Osteocyte (in vitro differentiated cells): ENCODE data around the gene SQSTM1. TPM values are rescaled to one million over a fixed set of nuclear protein-coding genes. Genes with fewer than 3 reads are reported as not detected.
A peak's percentile ranks its signal among the peaks of the same experiment; 100 is the strongest.

Source experiments
- DNase-seq: peaks from one replicate; pipeline ENCODE4 v3.0.0; 2021; ENCODE audit warnings: mixed read lengths; ENCODE audit not compliant: unreplicated experiment; ENCODE audit errors: extremely low spot score
- H3K27ac Mint-ChIP-seq: one replicate; pipeline ENCODE4 v1.8.0; 2021; ENCODE audit warnings: mild to moderate bottlenecking, mixed read lengths; ENCODE audit not compliant: unreplicated experiment
- H3K27me3 Mint-ChIP-seq: one replicate; pipeline ENCODE4 v1.8.0; 2021; ENCODE audit warnings: mixed read lengths; ENCODE audit not compliant: unreplicated experiment
- H3K36me3 Mint-ChIP-seq: one replicate; pipeline ENCODE4 v1.8.0; 2021; ENCODE audit warnings: mixed read lengths; ENCODE audit not compliant: unreplicated experiment
- H3K4me1 Mint-ChIP-seq: one replicate; pipeline ENCODE4 v1.8.0; 2021; ENCODE audit warnings: mixed read lengths; ENCODE audit not compliant: unreplicated experiment
- H3K4me3 Mint-ChIP-seq: one replicate; pipeline ENCODE4 v1.8.0; 2021; ENCODE audit warnings: mild to moderate bottlenecking, moderate library complexity, mixed read lengths; ENCODE audit not compliant: unreplicated experiment
- H3K9me3 Mint-ChIP-seq: one replicate; pipeline ENCODE4 v1.8.0; 2021; ENCODE audit warnings: mixed read lengths; ENCODE audit not compliant: unreplicated experiment
- total RNA-seq: library from RNA; stranded (reverse); gene quantifications from 2 replicates; pipeline ENCODE4 v1.2.1, GENCODE V29; 2021
- TF ChIP-seq, protein P1 (sequence below): fragments of 200-600 bp; sonication (generic); IDR thresholded peaks from 2 replicates; pipeline ENCODE4 v1.5.0; 2021; ENCODE audit warnings: antibody characterized with exemption, mild to moderate bottlenecking, moderate library complexity

SQSTM1 gene
- total RNA-seq, 1 donor from 2014 or later: 447 TPM

DNA sequence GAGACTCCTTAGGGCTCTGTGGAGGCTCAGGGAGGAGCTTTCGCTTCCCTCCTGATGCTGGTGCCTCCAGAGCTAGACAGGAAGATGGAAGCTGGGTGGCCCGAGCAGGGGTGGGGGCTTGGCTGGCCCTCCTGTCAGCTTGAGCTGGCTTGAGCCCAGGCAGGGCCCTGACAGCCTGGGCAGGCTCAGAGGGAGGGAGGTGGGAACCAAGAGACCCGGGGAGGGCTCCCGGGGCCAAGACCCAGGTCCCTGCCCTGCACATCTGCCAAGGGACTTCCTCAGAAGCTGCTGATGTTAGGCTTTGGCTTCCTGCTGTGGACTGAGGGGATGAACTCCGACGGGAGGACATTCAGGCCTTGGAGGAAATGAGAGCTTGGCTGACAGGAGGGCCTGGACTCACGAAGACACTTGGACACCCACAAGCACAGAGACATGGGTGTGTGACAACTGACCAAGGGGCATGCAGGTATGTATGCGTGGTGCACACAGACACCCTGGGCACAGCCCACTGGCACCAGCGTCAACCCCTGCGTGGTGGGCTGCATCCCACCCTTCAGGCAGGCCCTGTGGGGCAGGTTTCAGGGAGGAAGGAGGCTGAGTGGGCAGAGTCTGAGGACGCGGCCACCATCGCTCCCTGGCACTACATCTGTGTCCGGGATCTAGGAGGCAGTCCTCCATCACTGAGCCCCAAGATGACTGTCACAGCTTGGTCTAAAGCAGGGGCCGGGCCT lies 28.7 kb upstream of the SQSTM1 start:
- Mint-ChIP-seq H3K9me3 (no peaks in the 10 kb centered on the region), H3K4me3 (no peak overlapping the region), H3K4me1 (peaks cover 14% of the 10 kb centered on the region), H3K36me3 (peaks cover 4% of the 10 kb centered on the region), H3K27me3 (no peaks in the 10 kb centered on the region), H3K27ac (no peak overlapping the region)
- DNase-seq: no peak
- TF ChIP-seq, protein P1, sequence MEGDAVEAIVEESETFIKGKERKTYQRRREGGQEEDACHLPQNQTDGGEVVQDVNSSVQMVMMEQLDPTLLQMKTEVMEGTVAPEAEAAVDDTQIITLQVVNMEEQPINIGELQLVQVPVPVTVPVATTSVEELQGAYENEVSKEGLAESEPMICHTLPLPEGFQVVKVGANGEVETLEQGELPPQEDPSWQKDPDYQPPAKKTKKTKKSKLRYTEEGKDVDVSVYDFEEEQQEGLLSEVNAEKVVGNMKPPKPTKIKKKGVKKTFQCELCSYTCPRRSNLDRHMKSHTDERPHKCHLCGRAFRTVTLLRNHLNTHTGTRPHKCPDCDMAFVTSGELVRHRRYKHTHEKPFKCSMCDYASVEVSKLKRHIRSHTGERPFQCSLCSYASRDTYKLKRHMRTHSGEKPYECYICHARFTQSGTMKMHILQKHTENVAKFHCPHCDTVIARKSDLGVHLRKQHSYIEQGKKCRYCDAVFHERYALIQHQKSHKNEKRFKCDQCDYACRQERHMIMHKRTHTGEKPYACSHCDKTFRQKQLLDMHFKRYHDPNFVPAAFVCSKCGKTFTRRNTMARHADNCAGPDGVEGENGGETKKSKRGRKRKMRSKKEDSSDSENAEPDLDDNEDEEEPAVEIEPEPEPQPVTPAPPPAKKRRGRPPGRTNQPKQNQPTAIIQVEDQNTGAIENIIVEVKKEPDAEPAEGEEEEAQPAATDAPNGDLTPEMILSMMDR: no peak

DNA sequence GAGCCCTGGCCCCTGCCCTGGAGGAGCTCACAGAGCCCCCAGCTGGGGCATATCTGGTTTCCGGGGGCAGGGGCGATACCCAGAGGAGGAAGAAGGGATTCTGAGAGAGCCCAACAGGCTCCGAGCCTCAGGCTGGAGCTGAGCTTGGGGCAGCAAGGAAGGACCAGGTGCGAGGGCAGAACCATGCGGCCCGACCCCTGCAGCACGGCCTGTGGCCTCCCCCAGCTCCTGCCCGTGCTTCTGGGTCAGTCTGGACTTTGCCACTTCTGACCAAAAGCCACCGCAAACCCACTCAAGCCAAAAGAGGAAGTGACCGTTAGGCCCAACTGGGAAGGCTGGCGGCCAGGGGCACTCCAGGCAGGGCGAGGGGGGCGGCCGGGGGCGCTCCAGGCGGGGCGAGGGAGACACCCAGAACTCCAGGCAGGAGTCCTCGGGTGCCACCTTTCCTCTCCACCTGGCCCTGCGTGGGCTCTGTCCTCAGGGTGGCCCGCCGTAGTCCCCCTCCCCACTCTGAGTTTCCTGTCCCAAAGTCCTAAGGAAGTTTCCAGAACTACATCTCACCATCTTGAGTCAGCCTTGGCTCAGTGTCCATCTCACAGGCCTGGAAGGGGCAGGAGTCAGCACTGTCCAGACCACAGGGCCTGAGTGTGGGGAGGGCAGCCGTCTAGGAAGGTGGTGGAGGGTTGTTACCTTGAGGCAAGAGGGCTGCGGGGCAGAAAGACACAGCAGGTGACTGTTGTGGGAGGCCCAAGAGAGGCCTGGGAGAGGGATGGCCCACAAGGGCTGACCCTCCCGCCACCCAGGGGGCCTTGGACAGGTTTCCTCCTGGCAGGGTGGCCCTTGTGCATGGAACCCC lies 27.9 kb upstream of the SQSTM1 start:
- no peak for DNase-seq
- Mint-ChIP-seq H3K4me3 (no peak overlapping the region), H3K9me3 (no peaks in the 10 kb centered on the region), H3K4me1 (peaks cover 14% of the 10 kb centered on the region), H3K36me3 (peaks cover 4% of the 10 kb centered on the region), H3K27ac (no peak overlapping the region), H3K27me3 (no peaks in the 10 kb centered on the region)
- TF ChIP-seq, protein P1: no peak

DNA sequence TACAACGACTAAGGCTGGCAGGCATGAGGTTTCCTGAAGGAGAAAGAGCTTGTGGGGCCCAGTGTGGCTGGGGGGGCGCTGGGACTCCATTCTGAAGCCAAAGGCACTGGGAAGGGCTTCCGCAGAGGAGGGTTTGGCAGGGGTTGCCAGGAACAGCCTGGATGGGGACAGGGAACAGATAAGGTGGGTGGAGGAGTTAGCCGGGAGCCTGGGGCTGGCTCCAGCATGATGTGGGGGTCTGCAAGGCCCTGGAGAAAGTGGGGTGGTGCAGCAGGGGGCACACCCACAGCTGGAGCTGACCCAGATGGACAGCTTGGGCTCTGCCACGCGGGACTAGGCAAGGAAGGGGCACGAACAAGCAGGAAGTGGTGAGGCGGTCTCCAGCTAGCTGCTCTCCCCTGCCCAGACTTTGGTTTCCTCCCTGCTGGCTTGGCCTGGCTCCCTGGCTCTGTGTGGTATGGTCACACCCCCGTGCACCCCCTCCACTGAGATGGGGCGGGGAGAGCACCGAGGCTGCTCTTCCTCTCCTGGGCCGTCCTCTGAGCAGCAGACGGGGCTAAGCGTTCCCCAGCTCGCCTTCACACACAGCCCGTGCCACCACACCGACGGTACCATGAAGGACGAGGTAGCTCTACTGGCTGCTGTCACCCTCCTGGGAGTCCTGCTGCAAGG lies 27.1 kb upstream of the SQSTM1 start, which contains the start of gene LTC4S:
TSS of gene LTC4S (plus strand) at position 519 of the 672 bp plus-strand sequence. CDS start at position 614, 95 bp downstream.
- peaks cover 4% of the 10 kb centered on the region for H3K36me3 Mint-ChIP-seq
- H3K27ac Mint-ChIP-seq: no peak within 1 kb of the TSS
- no peaks in the 10 kb centered on the region for H3K27me3 Mint-ChIP-seq
- peak within 1 kb of the TSS; percentile 60 for H3K4me3 Mint-ChIP-seq
- H3K9me3 Mint-ChIP-seq: no peaks in the 10 kb centered on the region
- TF ChIP-seq, protein P1: no peak
- no peak for DNase-seq
- peaks cover 14% of the 10 kb centered on the region for H3K4me1 Mint-ChIP-seq

DNA sequence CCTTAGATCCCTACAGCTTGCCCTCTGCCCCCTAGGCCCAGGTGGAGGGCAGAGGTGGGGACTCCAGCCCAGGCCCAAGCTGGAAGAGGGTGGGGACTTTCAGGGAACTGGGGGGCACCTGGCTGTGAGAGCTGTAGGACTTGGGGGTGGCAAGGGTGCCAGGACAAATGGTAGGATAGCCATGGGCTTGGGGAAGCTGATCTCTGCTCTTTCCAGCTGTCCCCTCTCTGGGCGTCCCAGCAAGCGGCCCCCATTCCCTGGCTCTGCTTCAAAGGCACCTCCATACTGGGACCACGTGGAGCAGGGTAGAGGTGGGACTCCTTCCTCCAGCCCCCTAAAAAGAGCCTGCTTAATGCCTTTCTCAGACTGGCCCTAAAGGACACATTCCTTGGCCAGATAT lies 26.5 kb upstream of the SQSTM1 start:
- Mint-ChIP-seq H3K36me3 (peaks cover 5% of the 10 kb centered on the region), H3K9me3 (no peaks in the 10 kb centered on the region), H3K27me3 (no peaks in the 10 kb centered on the region), H3K4me3 (peak overlapping the region; percentile 60), H3K4me1 (peaks cover 14% of the 10 kb centered on the region), H3K27ac (no peak overlapping the region)
- TF ChIP-seq, protein P1: no peak
- DNase-seq: no peak
